HCT116 (cell line): ENCODE measurements around the gene NEURL1.
"Not testable (repeated sequence)": the region's sequence is repeated elsewhere in the genome, so short reads cannot be mapped to it uniquely, and the experiment has no call there.

Experiments used
- ATF3 ChIP-seq: IDR thresholded peaks from 2 replicates; pipeline ENCODE4 v1.6.1; 2012
- CTCF ChIP-seq, 3 experiments: fragments of 200-600 bp in 1 of 3; sonication (generic) in 1 of 3; IDR thresholded peaks in 2 of 3; conservative IDR thresholded peaks in 1 of 3; 2 replicates each; pipeline ENCODE4 v1.5.1; 2012 to 2017; ENCODE audit warnings: low read depth in 2 of 3, low read length in 2 of 3, antibody characterized with exemption in 1 of 3, borderline replicate concordance in 1 of 3, control low read depth in 1 of 3, mild to moderate bottlenecking in 1 of 3, mixed read lengths in 1 of 3, mixed run types in 1 of 3, moderate library complexity in 1 of 3; ENCODE audit not compliant: insufficient read depth in 1 of 3
- EGR1 ChIP-seq: IDR thresholded peaks from 2 replicates; pipeline ENCODE4 v1.6.1; 2012; ENCODE audit warnings: low read depth
- EZH2 ChIP-seq: fragments of 200-600 bp; sonication (generic); IDR thresholded peaks from 2 replicates; pipeline ENCODE4 v1.6.1; 2017; ENCODE audit warnings: antibody characterized with exemption, mixed run types
- JUND ChIP-seq: IDR thresholded peaks from 2 replicates; pipeline ENCODE4 v1.6.1; 2012
- MAX ChIP-seq: IDR thresholded peaks from 2 replicates; pipeline ENCODE4 v1.6.1; 2012
- POLR2A ChIP-seq: IDR thresholded peaks from 2 replicates; pipeline ENCODE4 v1.7.0; 2011; ENCODE audit warnings: borderline replicate concordance; ENCODE audit not compliant: insufficient read depth, insufficient read length; ENCODE audit errors: extremely low read depth
- RAD21 ChIP-seq: IDR thresholded peaks from 2 replicates; pipeline ENCODE4 v1.6.1; 2012; ENCODE audit warnings: low read depth, mild to moderate bottlenecking
- TCF7L2 ChIP-seq: IDR thresholded peaks from 2 replicates; pipeline ENCODE4 v1.7.0; 2011; ENCODE audit warnings: borderline replicate concordance, inconsistent platforms; ENCODE audit not compliant: insufficient read depth, insufficient read length; ENCODE audit errors: extremely low read depth
- YY1 ChIP-seq: IDR thresholded peaks from 2 replicates; pipeline ENCODE4 v1.6.1; 2011; ENCODE audit warnings: low read length, low read depth, moderate library complexity, mild to moderate bottlenecking; ENCODE audit not compliant: insufficient replicate concordance; ENCODE audit errors: extremely low read depth
- ZNF274 ChIP-seq: fragments of 200-500 bp; sonication (Bioruptor generic); IDR thresholded peaks from 2 replicates; pipeline ENCODE4 v1.6.1; 2014; ENCODE audit warnings: mild to moderate bottlenecking, low read depth, low read length, inconsistent platforms

GRCh38 chr10:103486635-103487409, 6.7 kb upstream of the NEURL1 start:
- not testable (repeated sequence) for TF ChIP-seq EGR1; EZH2; ZNF274; POLR2A; CTCF (IDR thresholded peaks at IDR 0.05 in 2 of 3, conservative IDR thresholded peaks at IDR 0.05 in 1 of 3; ENCODE audit: borderline replicate concordance in 1 of 3, insufficient read depth in 1 of 3, low read depth in 2 of 3, low read length in 2 of 3); ATF3; MAX; YY1; JUND; TCF7L2; RAD21
